Esophagus (tissue), 2 donors: ENCODE data around the gene ZNF19. TPM values are rescaled to one million over a fixed set of nuclear protein-coding genes. Genes with fewer than 3 reads are reported as not detected.

Experiments
- H3K27ac ChIP-seq, 2 donors: one replicate each; pipeline ENCODE4 v1.5.1; 2013; ENCODE audit warnings: low read depth in 2 of 2, mild to moderate bottlenecking in 2 of 2, inconsistent platforms in 1 of 2, low read length in 1 of 2, moderate library complexity in 1 of 2
- H3K27me3 ChIP-seq, 2 donors: one replicate each; pipeline ENCODE4 v1.6.1; 2013; ENCODE audit warnings: low read length in 2 of 2, control low read depth in 1 of 2, mild to moderate bottlenecking in 1 of 2; ENCODE audit not compliant: insufficient read depth in 2 of 2, control insufficient read depth in 1 of 2
- H3K36me3 ChIP-seq, 2 donors: one replicate each; pipeline ENCODE4 v1.6.1; 2013; ENCODE audit warnings: low read length in 1 of 2; ENCODE audit not compliant: control insufficient read depth in 2 of 2, insufficient read depth in 2 of 2
- H3K4me1 ChIP-seq, 2 donors: one replicate each; pipeline ENCODE4 v1.6.1; 2013; ENCODE audit warnings: low read length in 1 of 2; ENCODE audit not compliant: control insufficient read depth in 2 of 2, insufficient read depth in 2 of 2
- H3K4me3 ChIP-seq, 2 donors: one replicate each; pipeline ENCODE4 v1.5.1; 2013; ENCODE audit warnings: low read length in 2 of 2, mild to moderate bottlenecking in 2 of 2, low read depth in 1 of 2, moderate library complexity in 1 of 2
- H3K9me3 ChIP-seq, 2 donors: one replicate each; pipeline ENCODE4 v1.6.1; 2013; ENCODE audit warnings: mild to moderate bottlenecking in 2 of 2, low read depth in 1 of 2, low read length in 1 of 2, moderate library complexity in 1 of 2; ENCODE audit not compliant: control insufficient read depth in 2 of 2, insufficient read depth in 1 of 2
- WGBS, 2 donors: extraction: QIAGEN DNeasy Blood & Tissue Kit; methylation state at CpG; one replicate each; pipeline ENCODE4 v1.1.7; 2013; 5-methylcytosine and 5-hydroxymethylcytosine counted together
- polyA plus RNA-seq, 2 donors: library from polyadenylated mRNA; stranded (reverse); fragments of 200-250 nt; gene quantifications; one replicate each; pipeline ENCODE4 v1.2.3, GENCODE V29; 2013
- donor health status: healthy with polysubstance abuse.
- donor health status: Bipolar disorder and iron deficiency.

The ZNF19 gene
- polyA plus RNA-seq, 2 donors: 1.1 to 1.4 TPM

DNA sequence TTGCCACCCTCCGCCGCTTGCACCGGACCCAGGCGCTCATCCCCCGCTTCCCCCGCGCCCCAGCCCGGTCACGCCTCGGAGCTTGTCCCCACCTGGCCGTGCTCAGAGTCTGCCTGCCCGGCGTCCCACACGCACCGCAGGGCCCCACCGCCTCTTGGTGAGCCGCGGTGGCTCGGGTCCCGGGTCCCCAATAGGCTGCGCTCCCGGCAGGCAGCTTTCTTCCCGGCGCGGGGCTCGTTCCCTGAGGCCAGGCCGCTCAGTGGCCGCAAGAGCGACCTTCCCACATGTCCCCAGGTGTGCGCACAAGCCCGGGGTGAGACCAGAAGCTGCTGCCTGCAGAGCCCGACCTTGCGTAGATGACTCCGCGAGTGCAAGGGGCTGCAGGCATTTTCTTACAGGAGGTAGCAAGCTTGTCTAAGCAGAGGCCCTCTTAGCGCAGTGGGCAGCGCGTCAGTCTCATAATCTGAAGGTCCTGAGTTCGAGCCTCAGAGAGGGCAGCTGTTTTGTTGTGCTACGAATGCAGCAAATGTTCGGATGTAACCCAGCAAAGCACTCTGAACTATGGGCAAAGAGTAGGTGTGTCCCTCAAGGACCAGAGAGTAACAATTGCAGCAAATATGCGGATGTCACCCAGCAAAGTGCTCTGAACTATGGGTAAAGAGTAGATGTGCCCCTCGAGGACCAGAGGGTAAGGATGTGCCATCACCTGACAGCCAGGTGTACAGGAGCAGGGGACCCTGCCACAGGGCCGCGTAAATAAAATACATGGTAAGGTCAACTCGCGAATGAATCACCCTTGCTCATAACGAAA, 62.9 kb downstream of the ZNF19 start:
- WGBS, 2 donors: 5 to 6% methylated on average over 48 of the region's 48 CpGs
- no peaks in the 10 kb centered on the region for H3K27me3 ChIP-seq
- H3K27ac ChIP-seq: no peak overlapping the region
- no peaks in the 10 kb centered on the region for H3K4me1 ChIP-seq
- peaks cover 0 to 9% of the 10 kb centered on the region in 2 donors for H3K9me3 ChIP-seq
- H3K4me3 ChIP-seq: no peak overlapping the region
- H3K36me3 ChIP-seq: no peaks in the 10 kb centered on the region

DNA sequence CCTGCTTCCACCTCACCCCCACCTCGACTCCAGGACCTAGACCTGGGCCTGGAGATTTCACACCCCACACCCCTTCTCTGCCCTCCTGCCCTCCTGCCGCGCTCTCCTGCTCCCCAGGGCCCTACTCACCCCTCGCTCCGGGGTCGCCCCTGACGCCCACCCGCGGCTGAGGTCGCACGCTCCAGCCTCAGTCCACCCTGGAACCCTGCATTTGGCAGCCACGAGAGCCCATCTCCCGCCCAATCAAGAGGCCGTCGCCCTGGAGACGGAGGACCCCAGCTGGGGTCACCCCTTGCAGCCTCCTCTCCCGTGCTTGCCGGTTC, 63.4 kb downstream of the ZNF19 start:
- Histone ChIP-seq H3K27ac (no peak overlapping the region), H3K27me3 (no peaks in the 10 kb centered on the region), H3K9me3 (peaks cover 0 to 6% of the 10 kb centered on the region in 2 donors), H3K4me3 (no peak overlapping the region), H3K4me1 (no peaks in the 10 kb centered on the region), H3K36me3 (no peaks in the 10 kb centered on the region)
- 9 to 14% methylated on average over 18 of the region's 18 CpGs for WGBS, 2 donors

DNA sequence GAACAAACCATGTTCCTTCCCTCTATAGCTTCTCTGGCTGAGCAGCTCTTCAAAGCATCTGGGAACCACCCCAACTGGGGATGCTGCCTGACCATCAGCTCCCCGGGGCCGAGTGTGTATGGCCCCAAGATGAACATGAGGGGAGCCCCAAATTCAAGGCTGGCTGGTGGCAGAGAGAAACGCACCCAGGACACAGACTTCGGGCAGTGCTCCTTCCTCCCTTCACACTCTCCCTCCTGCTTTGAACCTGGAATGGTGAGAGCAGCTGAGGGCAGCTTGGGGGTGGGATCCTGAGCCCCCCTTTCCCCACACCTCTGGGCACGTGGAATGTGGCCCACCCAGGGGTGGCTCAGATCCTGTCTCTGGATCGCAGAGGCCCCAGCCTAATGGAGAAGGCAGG, 64.5 kb downstream of the ZNF19 start:
- no peak overlapping the region for H3K27ac ChIP-seq
- H3K4me3 ChIP-seq: no peak overlapping the region
- H3K36me3 ChIP-seq: no peaks in the 10 kb centered on the region
- H3K27me3 ChIP-seq: no peaks in the 10 kb centered on the region
- H3K9me3 ChIP-seq: peaks cover 0 to 3% of the 10 kb centered on the region in 2 donors
- 60 to 64% methylated on average over 6 of the region's 6 CpGs for WGBS, 2 donors
- H3K4me1 ChIP-seq: no peaks in the 10 kb centered on the region

DNA sequence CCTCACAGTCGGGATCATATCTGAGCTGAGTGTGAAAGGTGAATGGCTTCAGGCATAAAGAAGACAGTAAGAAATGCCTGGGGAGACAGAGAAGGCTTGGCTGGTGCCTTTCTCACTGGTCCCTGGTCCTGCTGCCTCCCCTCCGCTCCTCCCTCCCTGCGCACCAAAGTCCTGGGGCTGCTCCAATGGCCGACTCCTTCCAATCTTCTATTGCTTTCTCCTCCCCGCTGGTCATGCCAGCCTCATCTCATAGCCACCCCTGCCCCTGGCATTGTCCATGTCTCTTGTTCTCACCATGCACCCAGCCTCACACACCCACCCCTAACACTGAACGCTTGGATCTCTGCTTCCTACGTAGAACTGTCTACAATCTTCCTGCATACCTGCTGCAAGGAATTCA, 65.3 kb downstream of the ZNF19 start:
- Histone ChIP-seq H3K27me3 (no peaks in the 10 kb centered on the region), H3K4me3 (no peak overlapping the region), H3K36me3 (no peaks in the 10 kb centered on the region), H3K9me3 (peaks cover 0 to 3% of the 10 kb centered on the region in 2 donors), H3K27ac (no peak overlapping the region), H3K4me1 (no peaks in the 10 kb centered on the region)
- 80 to 84% methylated on average over 7 of the region's 7 CpGs for WGBS, 2 donors

Other genes starting within 250 kb of the ZNF19 start
- 1 to 10 TPM; 8.8 to 9.8 TPM for gene CMTR2, start 199.9 kb downstream of the ZNF19 start, polyA plus RNA-seq
- gene CALB2, start 130.6 kb downstream of the ZNF19 start, polyA plus RNA-seq: 1 to 10 TPM; 2.2 to 6.3 TPM
- not detected for gene TLE7, start 47.3 kb downstream of the ZNF19 start, polyA plus RNA-seq
- gene ZNF23, start 27.1 kb downstream of the ZNF19 start, polyA plus RNA-seq: 1 to 10 TPM; 3.3 to 8.1 TPM
- gene CHST4, start 37.1 kb upstream of the ZNF19 start, polyA plus RNA-seq: under 1 TPM in 1 of 2 donors, not detected in 1; 0.01 TPM
- not detected for gene TAT, start 87.8 kb upstream of the ZNF19 start, polyA plus RNA-seq
- 1 to 10 TPM; 2.9 to 4.2 TPM for gene MARVELD3, start 136.9 kb upstream of the ZNF19 start, polyA plus RNA-seq
- gene PHLPP2, start 235.4 kb upstream of the ZNF19 start, polyA plus RNA-seq: under 1 TPM; 0.51 to 0.59 TPM